GM21786 (cell line): ENCODE results near the gene CD180.
A peak's percentile ranks its signal among the peaks of the same experiment; 100 is the strongest.

ENCODE experiments used
- ATAC-seq: cut with Tn5 transposase; IDR thresholded peaks from one replicate; pipeline ENCODE4 v1.9.1; 2021; ENCODE audit not compliant: unreplicated experiment

The CD180 gene

DNA sequence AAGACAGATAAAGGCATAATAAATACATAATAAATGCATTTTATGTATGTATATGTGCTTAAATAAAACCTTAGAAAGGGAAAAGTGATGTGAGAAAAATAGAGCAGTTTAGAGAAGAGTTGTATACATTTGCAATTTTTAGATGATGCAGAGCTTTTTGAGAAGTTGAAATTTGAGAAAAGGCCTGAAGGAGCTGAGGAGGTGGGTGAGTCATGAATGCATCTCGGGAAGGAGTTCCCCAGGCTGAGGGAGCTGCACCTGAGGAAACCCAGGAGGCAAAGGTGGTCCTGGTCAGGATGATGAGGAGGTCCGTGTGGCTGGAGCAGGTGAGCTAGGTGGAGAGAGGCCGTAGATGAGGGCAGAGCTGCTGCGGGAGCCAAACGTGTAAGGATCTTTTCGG is 17.4 kb upstream of the CD180 start:
- no peak for ATAC-seq

DNA sequence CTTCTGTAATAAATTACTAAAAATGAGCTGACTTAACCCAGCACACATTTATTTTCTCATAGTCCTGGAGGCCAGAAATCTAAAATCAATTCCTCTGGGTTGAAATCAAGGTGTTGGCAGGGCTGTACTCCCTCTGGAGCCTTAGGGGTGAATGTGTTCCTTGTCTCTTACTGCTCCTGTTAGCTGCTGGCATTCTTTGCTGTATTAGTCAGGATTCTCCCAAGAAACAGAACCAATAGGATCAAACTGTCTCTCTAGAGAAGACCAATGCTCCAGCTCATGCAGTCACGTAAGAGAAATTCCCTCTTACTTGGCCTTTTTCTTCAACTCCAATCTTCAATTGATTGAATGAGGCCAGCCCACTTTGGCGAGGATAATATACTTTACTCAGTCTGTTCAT is 15.3 kb upstream of the CD180 start:
- no peak for ATAC-seq

DNA sequence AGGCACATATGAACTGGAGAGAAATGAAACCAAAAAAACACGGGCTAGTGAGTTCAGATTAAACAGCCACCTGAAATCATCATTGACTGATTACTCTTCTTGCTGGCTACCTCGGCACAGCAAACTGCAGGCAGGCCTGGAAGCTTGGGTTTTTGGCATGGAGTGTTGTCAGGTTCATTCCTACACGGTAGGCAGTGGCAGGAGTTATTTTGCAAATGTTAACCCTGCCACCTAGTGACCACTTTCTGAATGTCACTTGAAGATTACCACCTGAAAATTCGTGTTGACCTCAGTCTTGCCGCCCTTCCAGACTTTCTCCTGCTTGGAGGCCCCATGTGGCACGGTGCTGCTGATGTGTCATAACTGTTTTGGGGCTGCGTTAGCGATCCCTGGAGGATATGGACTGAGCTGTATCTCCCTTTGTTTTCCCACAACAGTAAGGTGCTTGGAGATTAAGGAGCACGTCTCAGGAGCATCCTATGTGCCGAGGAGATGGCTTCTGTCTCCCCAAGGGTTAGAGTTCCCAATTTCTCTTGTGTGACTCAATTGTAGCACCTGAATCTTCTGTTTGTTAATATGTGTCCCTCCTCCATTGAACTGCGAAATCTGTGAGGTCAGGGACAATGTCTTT is 12.7 kb upstream of the CD180 start:
- peak; percentile 21 for ATAC-seq

DNA sequence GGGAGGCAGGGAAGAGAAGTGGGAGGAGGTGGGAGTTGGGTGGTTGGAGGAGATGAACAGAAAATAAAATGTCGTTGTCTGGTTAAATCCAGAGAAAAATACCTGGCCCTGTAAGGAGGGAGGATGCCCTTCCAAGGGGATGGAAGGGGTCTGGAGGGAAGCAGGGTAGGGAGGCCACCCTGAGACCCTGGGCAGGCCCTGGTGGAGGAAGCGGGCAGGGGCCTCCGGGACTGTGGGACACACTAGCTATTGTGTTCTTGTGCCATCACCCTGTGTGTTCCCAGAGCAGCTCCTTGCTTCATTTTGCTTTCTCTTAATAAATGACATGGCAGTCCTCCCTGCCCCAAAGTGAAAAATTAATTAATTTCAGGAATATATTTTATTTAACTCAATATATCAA is 11.8 kb upstream of the CD180 start:
- no peak for ATAC-seq

DNA sequence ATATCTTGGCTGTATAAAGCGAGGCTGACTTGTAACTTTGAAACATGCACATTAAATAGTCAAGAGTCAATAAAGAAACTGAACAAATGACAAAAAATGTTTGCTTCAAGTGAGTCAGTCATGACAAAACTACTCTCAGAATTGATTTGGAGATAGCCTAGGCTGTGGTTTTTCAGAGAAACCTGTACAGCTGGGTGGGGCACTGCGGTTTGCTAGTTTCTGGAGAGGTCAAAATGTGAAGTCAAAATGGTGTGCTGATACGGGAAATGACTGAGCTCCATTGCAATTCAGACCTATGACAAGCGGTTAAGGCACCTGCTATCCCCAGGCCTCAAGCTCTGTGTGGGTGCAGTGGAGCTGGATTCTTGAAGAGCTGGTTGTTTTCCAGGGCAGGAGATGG is 10.3 kb upstream of the CD180 start:
- peak; percentile 78 for ATAC-seq

DNA sequence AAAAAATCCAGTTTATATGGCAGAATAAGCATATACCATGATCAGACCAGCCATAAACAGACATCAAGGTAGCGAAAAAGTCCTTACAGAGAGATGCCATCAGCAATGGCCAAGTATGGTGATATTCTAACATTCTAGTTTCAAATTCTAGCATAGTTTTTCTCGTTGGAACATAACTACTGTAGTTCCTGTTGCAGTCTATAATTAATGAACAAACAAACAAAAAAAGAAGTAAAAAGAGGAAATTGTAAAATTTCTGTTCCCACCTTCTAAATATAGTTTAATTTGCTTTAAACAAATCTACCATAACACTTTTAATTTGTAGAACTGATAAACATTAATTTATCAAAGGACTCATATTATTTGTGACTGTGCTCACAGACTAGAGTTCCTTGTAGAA is 9.9 kb upstream of the CD180 start:
- peak; percentile 29 for ATAC-seq

DNA sequence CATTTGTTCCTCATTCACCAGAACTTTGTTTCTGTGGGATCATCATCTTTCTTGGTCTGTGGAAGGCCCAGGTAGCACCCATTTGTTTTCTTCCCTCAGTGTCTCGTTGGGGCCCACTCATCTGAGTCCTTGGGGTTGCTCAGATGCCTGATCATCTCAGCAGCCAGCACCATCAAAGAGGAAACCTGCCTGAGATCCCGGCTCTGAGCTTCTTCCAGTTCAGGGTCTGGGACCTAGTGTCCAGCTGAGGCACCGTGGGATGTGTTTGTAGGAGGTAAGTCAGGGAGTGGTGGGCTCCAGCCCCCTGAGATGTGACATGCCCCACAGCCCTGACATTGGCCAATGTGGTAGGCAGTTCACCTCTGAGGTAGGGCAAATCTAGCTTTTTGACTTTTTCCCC is 9.4 kb upstream of the CD180 start:
- no peak for ATAC-seq

DNA sequence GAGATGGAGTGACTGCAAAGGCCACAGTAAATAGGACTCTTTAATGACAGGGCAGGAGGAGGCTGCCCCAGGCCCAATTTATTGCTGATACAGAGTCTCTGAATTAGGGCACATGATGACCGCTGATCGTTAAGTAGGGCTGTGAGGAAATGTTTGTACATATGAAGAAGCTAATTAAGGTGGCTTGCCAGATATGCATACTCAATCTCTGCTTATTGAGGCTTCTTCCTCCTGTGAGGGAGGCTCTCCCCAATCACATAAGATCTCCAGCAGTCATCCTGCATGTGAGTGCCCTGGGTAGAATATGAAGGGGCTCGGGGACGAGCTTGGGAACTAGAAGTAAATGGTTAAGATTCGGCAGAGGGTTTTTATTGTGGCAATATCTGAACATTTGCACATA is 8.2 kb upstream of the CD180 start:
- no peak for ATAC-seq

DNA sequence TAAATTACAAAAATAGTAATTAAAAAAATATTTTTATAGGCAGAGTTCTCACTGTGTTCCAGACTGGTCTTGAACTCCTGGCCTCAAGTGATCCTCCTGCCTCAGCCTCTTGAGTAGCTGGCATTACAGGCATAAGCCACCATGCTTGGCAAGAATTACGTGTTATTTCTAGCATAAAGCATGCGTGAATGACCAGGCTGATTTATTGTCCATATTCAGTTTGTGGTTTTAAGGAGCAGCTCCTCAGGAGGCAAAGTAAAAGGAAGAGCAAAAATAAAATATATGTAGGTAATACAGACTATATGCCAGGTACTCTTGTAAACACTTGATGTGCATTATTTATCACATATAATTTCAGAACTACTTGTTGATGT is 7.1 kb upstream of the CD180 start:
- ATAC-seq: no peak

DNA sequence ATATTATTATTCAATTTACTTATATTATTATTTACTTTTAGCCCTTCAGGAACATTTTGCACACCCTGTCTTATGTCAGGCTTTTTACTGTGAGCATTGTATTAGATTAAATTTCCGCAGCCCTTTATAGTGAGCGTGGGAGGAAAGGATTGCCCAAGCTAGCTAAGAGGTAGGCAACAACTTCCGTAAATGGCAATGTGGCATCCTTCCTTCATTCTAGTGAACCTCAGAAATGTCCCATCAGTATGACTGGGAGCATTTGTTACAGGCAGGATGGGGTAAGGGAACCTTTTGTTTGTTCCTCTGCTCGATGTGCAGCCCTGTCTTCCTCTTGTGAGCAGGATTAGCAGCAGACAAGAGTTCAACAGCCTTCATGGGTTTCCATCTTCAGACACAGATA is 6.2 kb upstream of the CD180 start:
- ATAC-seq: no peak

DNA sequence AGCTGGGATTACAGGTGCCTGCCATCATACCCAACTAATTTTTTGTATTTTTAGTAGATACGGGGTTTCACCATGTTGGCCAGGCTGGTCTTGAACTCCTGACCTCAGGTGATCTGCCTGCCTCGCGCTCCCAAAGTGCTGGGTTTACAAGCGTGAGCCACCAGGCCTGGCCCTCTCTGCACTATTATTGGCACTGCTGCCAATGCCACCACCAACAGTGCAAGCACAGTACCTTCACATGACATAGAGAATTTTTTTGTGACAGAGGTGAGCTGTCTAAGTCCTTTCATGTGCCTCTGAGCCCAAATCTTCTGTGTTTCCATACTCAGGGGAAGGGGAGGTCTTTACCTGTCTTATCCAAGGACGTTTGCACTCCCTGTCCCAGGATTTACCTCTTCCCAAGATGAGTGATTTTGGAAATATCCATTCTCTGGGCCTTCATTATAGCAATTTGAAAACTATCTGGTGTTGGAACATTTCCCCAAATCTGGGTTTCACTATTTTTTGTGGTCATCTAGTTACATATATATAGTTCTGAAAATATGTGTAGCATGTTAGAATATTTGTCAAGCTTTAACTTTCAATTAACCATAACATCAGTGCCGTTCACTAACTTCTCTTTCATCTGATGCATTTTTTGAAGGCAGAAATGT is 5.4 kb upstream of the CD180 start:
- no peak for ATAC-seq

DNA sequence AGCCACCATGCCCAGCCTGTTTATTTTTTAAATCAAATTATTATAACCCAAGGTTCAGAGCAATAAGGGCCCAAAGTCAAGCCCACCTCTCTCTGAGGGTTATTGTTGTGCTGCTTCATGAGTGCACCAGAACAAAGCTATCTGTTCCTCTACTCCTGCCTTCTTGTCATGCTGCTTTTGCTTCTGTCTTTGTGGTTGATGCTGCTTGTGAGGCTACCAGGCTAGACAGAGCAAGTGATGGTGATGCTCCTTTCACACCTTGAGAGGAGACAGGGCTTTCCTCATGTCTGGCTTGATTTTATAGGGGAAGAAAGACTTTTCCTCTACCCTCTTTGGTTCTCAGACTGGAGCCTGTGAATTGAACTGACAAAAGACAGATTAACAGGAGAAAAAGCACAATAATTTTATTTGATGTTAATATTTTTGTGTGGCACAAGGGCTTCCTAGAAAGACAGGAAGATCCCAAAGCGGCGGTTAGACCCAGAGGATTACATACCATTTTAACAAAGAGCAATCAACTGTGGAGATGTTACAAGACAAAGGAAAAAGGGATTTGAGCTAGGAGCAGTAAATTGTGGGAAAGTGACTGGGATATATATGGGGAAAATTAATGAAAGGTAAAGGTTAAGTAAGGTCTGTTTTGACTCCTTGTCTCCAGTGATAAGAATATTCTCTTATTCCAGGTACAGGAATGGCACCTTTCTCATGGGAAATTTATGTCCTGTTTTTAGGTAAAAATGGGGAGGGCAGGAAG is 4.4 kb upstream of the CD180 start:
- ATAC-seq: no peak

DNA sequence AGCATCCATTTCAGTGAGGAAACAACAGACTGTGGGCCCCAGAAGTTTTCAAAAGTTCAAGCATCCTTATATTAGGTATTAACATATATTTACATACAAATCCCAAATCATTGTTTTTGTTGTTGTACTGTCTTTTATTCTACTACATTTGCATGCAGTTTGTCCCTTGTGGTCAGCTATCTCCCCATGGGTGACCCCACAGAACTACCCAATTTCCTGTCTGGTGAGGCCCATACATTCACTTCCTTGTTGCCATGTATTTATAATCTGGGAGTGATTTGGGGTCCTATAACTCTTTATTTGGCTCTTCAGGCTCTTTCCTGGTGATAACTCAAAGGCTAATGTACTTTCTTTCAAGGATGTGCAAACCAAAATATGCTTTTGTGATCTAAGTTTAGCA is 3.3 kb upstream of the CD180 start:
- ATAC-seq: no peak

DNA sequence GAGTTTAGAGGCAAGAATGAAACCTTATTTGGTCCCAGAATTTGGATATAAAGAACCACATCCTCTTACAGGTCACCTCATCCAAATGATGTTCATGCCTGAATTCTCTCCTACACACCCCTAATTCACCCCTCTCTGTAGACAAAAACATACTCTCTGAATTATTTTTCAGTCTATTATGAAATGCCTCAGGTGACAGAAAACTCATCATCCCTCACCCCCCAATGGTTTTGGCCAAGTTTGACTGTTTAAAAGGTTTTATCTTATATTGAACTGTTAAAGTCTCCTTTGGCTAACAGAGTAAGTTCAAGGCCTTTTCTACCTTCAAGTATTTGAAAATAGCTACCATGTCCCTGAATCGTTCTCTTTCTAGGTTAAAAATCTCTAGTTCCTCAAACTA is 2.3 kb upstream of the CD180 start:
- no peak for ATAC-seq

DNA sequence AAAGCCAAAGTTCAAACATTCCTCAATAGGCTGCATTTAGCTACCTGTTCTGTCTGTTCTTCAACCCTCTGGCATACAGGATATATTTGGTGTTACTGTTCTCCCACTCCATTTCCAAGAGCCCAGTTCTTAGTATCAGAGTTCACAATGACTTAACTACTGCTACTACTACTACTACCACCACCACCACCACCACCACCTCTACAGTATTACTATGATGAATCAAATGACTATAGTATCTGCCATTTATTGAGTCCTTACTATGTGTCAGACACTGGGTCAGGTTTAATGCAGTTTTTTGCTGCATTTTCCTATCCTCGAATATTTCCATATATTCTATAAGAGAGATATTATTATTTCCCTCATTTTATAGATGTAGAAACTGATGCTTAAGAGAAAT is 937 bp upstream of the CD180 start:
- no peak for ATAC-seq

DNA sequence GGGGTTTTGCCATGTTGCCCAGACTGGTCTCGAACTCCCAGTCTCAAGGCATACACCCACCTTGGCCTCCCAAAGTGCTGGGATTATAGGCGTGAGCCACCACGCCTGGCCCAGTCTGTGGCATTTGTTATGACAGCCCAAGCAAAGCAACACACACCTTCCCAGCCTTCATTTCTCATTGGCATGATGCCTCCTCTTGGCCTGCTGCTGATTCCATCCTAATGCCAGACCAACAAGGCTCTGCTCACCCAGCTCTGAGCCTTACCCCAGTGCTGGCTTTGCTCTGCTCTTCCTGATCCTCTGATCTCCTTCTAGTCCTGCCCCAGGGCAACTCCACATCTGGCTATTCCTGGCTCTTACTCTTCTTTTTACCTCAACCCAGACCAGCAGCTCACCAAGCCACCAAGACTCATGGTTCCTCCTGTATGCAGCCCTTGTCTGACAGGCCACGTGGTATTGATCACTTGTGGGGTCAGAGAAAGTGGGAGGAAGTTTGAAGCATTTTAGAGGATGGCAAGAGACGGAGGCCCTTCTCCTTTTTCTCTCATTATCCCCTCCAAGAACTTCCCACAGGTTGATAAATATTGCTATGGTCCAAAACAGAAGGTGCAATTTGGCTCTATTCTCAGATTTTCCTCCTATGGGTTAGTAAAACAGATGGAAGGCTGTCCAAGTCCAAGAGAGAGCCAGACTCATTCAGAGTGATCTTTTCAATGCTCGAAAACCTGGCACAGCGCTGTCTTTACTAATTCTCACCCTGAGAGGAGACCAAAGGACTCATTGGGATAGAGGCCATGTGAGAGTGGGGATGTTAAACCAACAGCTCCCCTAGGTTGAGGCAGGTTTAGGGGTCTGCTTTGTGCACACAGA is 958 bp downstream of the CD180 start:
- ATAC-seq: no peak

DNA sequence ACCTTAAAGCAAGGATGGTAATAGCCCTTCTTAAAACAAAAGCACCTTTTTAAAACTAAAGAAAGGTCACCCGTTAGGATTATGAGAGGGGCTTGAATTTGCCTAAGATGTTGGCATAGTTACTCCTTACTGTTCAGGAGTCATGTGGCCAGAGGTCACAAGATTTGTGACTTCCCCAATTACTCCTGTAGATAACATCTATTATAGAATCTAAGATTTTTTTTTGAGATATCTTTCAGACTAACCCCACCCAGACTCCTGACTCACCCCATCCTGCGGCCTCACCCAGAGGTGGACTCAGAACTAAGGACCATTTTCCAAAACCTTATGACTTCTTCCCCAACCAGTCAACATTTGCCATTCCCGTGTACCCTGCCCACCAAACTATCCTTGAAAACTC is 2.4 kb downstream of the CD180 start:
- no peak for ATAC-seq

DNA sequence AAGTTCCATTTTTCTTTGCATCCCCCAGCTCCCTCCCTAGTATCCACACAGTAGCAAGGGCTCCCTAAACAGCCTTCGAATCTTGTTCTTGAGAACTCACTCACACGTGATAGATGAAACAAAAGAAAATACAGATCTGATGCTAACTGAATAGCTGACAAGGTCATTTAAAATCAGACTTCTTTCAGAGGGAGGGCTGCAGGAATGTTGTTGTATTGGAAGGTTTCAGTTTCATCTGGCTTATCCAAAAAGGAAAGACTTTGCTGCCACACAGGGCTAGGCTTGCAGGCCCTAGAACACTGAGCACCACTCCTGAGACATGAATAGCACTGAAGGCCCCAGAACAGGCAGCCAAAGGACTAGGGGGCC is 3.2 kb downstream of the CD180 start:
- ATAC-seq: no peak

DNA sequence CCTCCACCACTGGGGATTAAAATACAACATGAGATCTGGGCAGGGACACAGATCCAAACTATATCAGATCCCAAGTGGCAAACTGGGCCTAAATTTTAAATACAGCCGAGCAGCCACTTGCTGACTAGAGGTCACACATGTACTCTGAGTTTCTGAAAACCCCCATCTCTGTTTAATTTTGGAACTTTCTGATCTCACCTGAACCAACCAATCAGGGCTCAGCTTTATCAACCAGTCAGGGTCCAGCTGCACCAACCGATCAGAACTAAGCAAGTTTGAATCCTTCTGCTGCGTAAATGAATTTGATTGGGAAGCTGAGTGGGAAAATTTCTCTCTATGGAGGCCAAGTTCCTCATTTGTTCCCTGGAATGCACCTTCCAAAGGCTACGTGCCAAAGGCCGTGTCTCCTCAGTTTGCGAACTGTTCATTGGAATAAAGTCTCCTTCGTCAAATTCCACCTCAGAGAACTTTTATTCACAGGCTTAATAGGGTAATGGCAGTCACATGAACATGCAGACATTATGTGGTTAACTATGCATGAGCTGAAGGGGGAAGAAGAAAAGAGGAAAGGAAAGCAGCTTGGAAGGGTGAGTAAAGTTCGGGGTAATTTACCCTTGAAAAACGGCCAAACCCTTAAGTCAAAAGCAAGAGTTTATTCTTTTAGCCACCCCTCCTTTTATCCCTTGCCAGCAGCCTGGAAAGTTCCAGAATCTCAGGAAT is 3.7 kb downstream of the CD180 start:
- ATAC-seq: peak; percentile 33

DNA sequence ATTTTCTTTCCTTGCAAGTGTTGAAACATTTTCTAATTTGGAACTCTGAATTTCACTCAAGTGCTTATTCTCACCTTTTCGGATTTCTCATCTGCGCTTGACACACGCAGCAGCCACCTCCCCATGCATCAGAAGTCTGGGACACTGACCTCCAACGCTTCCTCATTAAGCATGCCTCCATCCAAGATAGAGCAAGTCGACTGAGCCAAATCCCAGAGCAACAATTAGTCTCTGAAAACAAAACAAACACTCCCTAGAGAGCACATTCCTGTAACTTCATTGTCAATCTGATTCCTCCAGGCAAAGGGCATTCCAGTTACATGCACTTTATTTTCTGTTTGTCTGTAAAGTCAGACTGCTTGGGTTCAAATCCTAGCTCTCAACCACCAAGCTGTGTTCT is 5.7 kb downstream of the CD180 start:
- no peak for ATAC-seq

DNA sequence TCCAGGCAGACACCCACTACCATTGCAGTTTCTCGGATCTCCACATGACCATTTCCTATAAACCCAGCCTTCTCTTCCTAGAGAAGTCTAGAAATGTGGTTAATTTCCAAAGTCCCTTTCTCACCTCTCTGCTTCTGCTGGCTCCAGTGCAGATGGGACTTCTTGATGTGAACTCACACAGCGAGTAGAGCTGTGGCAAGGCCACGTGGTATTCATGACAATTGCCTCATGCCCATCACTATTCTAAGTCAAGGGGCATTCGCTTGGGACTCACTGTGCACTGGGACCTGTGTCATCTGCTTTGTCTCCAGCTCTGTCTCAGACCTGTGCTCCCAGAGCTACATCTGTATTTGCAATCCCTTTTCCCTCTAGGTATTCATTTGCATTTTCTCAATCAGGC is 6.2 kb downstream of the CD180 start:
- no peak for ATAC-seq
